Psoas muscle (tissue), 8 donors: ENCODE results near the gene CENPVL3. TPM values are rescaled to one million over a fixed set of nuclear protein-coding genes. Genes with fewer than 3 reads are reported as not detected.
A peak's percentile ranks its signal among the peaks of the same experiment; 100 is the strongest.

ENCODE experiments used
- ATAC-seq, 4 donors: fragments of 200-7000 bp; cut with Tn5 transposase; one replicate each; pipeline ENCODE4 v1.9.1; 2020; ENCODE audit warnings: moderate library complexity in 3 of 4, mild to moderate bottlenecking in 2 of 4
- DNase-seq, 2 donors: peaks; one replicate each; pipeline ENCODE4 v3.0.0-alpha.2; 2020
- H3K27ac ChIP-seq: fragments of 200-600 bp; one replicate; pipeline ENCODE4 v1.8.0; 2022
- H3K27me3 ChIP-seq, 3 donors: fragments of 200-600 bp in 1 of 3; one replicate each; pipeline versions ENCODE4 v1.6.1 to v1.8.0; 2013 to 2022; ENCODE audit warnings: low read length in 2 of 3, mild to moderate bottlenecking in 2 of 3, moderate library complexity in 1 of 3; ENCODE audit not compliant: insufficient read depth in 3 of 3
- H3K36me3 ChIP-seq, 2 donors: fragments of 200-600 bp in 1 of 2; one replicate each; pipeline versions ENCODE4 v1.6.1 to v1.8.0; 2013 to 2022; ENCODE audit warnings: low read depth in 1 of 2, mild to moderate bottlenecking in 1 of 2, moderate library complexity in 1 of 2; ENCODE audit not compliant: insufficient read depth in 1 of 2
- H3K4me1 ChIP-seq: fragments of 200-600 bp; one replicate; pipeline ENCODE4 v1.8.0; 2022
- H3K4me3 ChIP-seq: fragments of 200-600 bp; one replicate; pipeline ENCODE4 v1.8.0; 2022; ENCODE audit warnings: mild to moderate bottlenecking
- H3K9me3 ChIP-seq: fragments of 200-600 bp; one replicate; pipeline ENCODE4 v1.8.0; 2022
- CTCF ChIP-seq: fragments of 200-600 bp; IDR thresholded peaks from one replicate; pipeline ENCODE4 v1.8.0; 2022; ENCODE audit warnings: antibody characterized with exemption
- WGBS, 3 donors: extraction: QIAGEN DNeasy Blood & Tissue Kit; methylation state at CpG; one replicate each; pipeline versions ENCODE4 v1.1.6 to v1.1.7; 2013; 5-methylcytosine and 5-hydroxymethylcytosine counted together
- intact Hi-C, 2 donors: fragments of 100-400 bp; cut with DNase I; formaldehyde crosslinking; loops; one replicate each; pipeline versions ENCODE4 v1.11.0 to v1.14.2; 2022
- polyA plus RNA-seq, 3 donors: library from polyadenylated mRNA; stranded (reverse); fragments of 200-250 nt; gene quantifications; one replicate each; pipeline ENCODE4 v1.2.3, GENCODE V29; 2013
- total RNA-seq, 4 donors: library from RNA; stranded (reverse); fragmentation: NEBNext Ultra II Directional in 2 of 4; extraction: Animal tissue kit (Norgen Biotek cat#: 25700) in 2 of 4; gene quantifications; one replicate each; pipeline versions ENCODE4 v1.2.1 to v1.2.4, GENCODE V29; 2021 to 2023
- donor health status: healthy with polysubstance abuse.
- donor health status: DM: no; HTN: no; CAD: no; lungs with moderate emphysema.
- donor health status: Bipolar disorder and iron deficiency.
- donor health status: healthy.
- donor health status: DM: yes; HTN: yes; CAD: no.
- donor health status: DM: no; HTN: no; CAD: no.
- donor health status: DM: no; HTN: no; CAD: no.
- donor health status: DM: yes; HTN: yes; CAD: no.

CENPVL3 gene
- total and polyA plus RNA-seq, 7 donors = not detected

DNA sequence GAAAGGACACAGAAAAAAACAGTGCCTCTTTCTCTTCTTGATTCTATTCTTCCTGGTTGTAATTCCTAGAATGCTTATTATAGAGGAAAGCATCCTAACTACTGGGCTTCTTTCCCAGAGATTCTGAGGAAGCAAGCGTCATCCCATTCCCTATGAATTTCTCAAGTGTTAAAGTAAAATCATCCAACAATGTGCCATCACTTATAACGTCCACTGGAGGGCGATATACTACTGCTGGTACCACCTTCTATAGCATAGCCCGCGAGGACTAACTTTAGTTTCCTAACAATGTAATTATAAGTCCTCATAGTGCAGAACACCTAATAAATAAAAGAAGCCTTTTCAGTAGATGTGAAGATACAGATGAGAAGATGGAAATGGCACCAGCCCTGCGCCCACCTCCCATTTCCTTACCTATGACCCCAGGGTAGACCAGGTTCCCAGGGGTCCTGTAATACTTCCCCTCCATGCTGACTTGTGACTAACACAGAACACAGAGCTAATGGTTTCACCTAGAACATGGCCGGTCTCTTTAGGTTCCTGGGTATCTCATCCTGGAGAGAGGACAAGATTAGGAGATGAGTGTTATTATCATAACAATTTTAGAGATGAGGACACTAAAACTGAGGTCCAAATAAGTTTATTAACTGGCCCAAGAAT, 4.2 kb downstream of the CENPVL3 start:
- intact Hi-C loops = no loop called here
- Histone ChIP-seq H3K36me3 (no peaks in the 10 kb centered on the region), H3K27ac (no peak overlapping the region), H3K4me1 (no peaks in the 10 kb centered on the region), H3K4me3 (no peak overlapping the region), H3K27me3 (peaks cover 0 to 47% (median 3%) of the 10 kb centered on the region in 3 donors), H3K9me3 (no peaks in the 10 kb centered on the region)
- 6 to 10% (median 8%) methylated on average over 7 of the region's 7 CpGs for WGBS, 3 donors
- TF ChIP-seq CTCF = peak; percentile 37
- ATAC-seq (no peak), DNase-seq (no peak)

DNA sequence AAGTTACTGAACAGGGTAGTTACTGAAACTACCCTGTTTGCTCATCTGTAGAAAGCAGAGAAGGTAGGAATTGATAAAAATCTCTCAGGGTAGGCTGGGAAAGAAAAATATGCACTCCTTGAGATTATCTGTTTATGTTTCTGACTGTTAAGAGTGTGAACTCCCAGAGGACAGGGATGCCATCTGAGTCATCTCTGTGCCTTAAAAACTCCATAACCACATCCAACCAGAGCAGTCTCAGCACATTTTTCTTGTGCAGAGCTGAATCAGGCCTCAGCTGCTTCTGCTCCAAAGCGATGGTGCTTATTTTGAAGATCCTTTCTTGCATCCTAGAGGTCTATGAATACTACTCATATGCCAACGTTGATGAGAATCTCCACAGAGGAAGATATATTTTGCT, 9.9 kb downstream of the CENPVL3 start:
- Histone ChIP-seq H3K9me3 (no peaks in the 10 kb centered on the region), H3K4me3 (no peak overlapping the region), H3K27ac (no peak overlapping the region), H3K4me1 (no peaks in the 10 kb centered on the region), H3K36me3 (no peaks in the 10 kb centered on the region), H3K27me3 (peaks cover 0 to 23% (median 0%) of the 10 kb centered on the region in 3 donors)
- WGBS, 3 donors = 41 to 75% (median 52%) methylated on average over 2 of the region's 2 CpGs
- no peak for ATAC-seq
- DNase-seq = no peak
- intact Hi-C loops = no loop called here
- TF ChIP-seq CTCF = no peak

DNA sequence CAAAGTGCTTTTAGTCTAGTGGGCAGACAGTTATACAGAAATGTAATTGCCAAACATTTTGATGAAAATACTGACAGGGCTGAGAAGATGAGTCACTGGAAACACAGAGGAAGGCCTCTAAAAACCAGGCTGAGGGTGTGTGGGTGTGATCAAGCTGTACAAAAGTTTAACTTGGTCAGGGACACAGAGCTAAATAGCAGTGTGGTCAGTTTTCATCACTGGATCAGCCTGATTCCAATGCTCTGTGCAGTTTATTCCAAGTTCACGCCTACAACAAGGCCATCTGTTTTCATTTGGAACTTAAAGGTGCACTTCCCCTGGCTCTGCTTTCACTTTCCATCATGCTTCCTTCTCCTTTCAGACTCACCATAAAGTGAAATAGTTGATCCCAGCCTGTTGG, 10.6 kb downstream of the CENPVL3 start:
- intact Hi-C loops = no loop called here
- TF ChIP-seq CTCF = no peak
- ATAC-seq = no peak
- Histone ChIP-seq H3K9me3 (no peaks in the 10 kb centered on the region), H3K27me3 (peaks cover 0 to 21% (median 0%) of the 10 kb centered on the region in 3 donors), H3K4me3 (no peak overlapping the region), H3K36me3 (no peaks in the 10 kb centered on the region), H3K27ac (no peak overlapping the region), H3K4me1 (no peaks in the 10 kb centered on the region)
- 20 to 42% (median 36%) methylated on average over 1 of the region's 1 CpG for WGBS, 3 donors
- no peak for DNase-seq

GRCh38 chrX:51606446-51606845, 12.3 kb downstream of the CENPVL3 start:
- ATAC-seq = no peak

More at GRCh38 chrX:51606446-51606845, 12.3 kb downstream of the CENPVL3 start:
- Histone ChIP-seq H3K9me3 (no peaks in the 10 kb centered on the region), H3K27me3 (peaks cover 0 to 10% (median 0%) of the 10 kb centered on the region in 3 donors), H3K36me3 (no peaks in the 10 kb centered on the region), H3K27ac (no peak overlapping the region), H3K4me1 (no peaks in the 10 kb centered on the region), H3K4me3 (no peak overlapping the region)
- intact Hi-C loops = no loop called here
- 34 to 45% (median 43%) methylated on average over 2 of the region's 2 CpGs for WGBS, 3 donors
- TF ChIP-seq CTCF = no peak
- DNase-seq = no peak
